Mesendoderm (in vitro differentiated cells): ENCODE results near the gene BATF3.
A peak's percentile ranks its signal among the peaks of the same experiment; 100 is the strongest.
"Not testable (repeated sequence)": the region's sequence is repeated elsewhere in the genome, so short reads cannot be mapped to it uniquely, and the experiment has no call there.

ENCODE experiments used
- DNase-seq: peaks from one replicate; pipeline ENCODE4 v3.0.0; 2013
- H2AK5ac ChIP-seq: 2 replicates; pipeline ENCODE4 v1.6.1; 2013; ENCODE audit warnings: low read length, inconsistent platforms
- H2BK120ac ChIP-seq: 2 replicates; pipeline ENCODE4 v1.6.1; 2013; ENCODE audit warnings: low read depth, mild to moderate bottlenecking, low read length, moderate library complexity, mixed read lengths
- H2BK15ac ChIP-seq: replicated peaks from 2 replicates; pipeline ENCODE4 v1.6.1; 2013; ENCODE audit warnings: low read depth, mild to moderate bottlenecking, moderate library complexity
- H2BK5ac ChIP-seq: 2 replicates; pipeline ENCODE4 v1.6.1; 2013; ENCODE audit warnings: low read length, inconsistent platforms
- H3K18ac ChIP-seq: 2 replicates; pipeline ENCODE4 v1.6.1; 2013; ENCODE audit warnings: mild to moderate bottlenecking, low read length, mixed read lengths
- H3K23ac ChIP-seq: one replicate; pipeline ENCODE4 v1.6.1; 2013; ENCODE audit warnings: low read length
- H3K27ac ChIP-seq: 2 replicates; pipeline ENCODE4 v1.5.1; 2013; ENCODE audit warnings: low read depth, mild to moderate bottlenecking, inconsistent platforms, low read length, moderate library complexity
- H3K27me3 ChIP-seq: 2 replicates; pipeline ENCODE4 v1.6.1; 2013; ENCODE audit warnings: low read length, control low read depth, mild to moderate bottlenecking, inconsistent platforms; ENCODE audit not compliant: insufficient read depth, poor library complexity
- H3K36me3 ChIP-seq: 2 replicates; pipeline ENCODE4 v1.6.1; 2013; ENCODE audit warnings: low read length, inconsistent platforms; ENCODE audit not compliant: control insufficient read depth, insufficient read depth
- H3K4ac ChIP-seq: one replicate; pipeline ENCODE4 v1.6.1; 2013; ENCODE audit warnings: low read depth, mild to moderate bottlenecking, low read length, moderate library complexity
- H3K4me1 ChIP-seq: 2 replicates; pipeline ENCODE4 v1.6.1; 2013; ENCODE audit warnings: low read depth, low read length, inconsistent platforms; ENCODE audit not compliant: control insufficient read depth
- H3K4me2 ChIP-seq: 2 replicates; pipeline ENCODE4 v1.6.1; 2013; ENCODE audit warnings: low read length
- H3K4me3 ChIP-seq: 2 replicates; pipeline ENCODE4 v1.5.1; 2013; ENCODE audit warnings: mild to moderate bottlenecking, low read length
- H3K56ac ChIP-seq: one replicate; pipeline ENCODE4 v1.6.1; 2013; ENCODE audit warnings: low read length
- H3K79me1 ChIP-seq: 2 replicates; pipeline ENCODE4 v1.6.1; 2013; ENCODE audit warnings: low read length, inconsistent platforms
- H3K79me2 ChIP-seq: 2 replicates; pipeline ENCODE4 v1.6.1; 2013; ENCODE audit warnings: mild to moderate bottlenecking, low read length; ENCODE audit not compliant: control insufficient read depth, insufficient read depth
- H3K9ac ChIP-seq: 2 replicates; pipeline ENCODE4 v1.6.1; 2013; ENCODE audit warnings: low read length, inconsistent platforms
- H4K5ac ChIP-seq: one replicate; pipeline ENCODE4 v1.6.1; 2013; ENCODE audit warnings: low read length
- H4K8ac ChIP-seq: one replicate; pipeline ENCODE4 v1.6.1; 2013; ENCODE audit warnings: low read depth, mild to moderate bottlenecking, control low read depth, low read length, moderate library complexity
- WGBS: extraction: QIAGEN DNeasy Blood & Tissue Kit; methylation state at CpG from one replicate; pipeline ENCODE4 v1.1.7; 2013; ENCODE audit warnings: low lambda C conversion rate, missing lambda C conversion rate; ENCODE audit not compliant: insufficient coverage; ENCODE audit errors: extremely low coverage; 5-methylcytosine and 5-hydroxymethylcytosine counted together

BATF3 gene

DNA sequence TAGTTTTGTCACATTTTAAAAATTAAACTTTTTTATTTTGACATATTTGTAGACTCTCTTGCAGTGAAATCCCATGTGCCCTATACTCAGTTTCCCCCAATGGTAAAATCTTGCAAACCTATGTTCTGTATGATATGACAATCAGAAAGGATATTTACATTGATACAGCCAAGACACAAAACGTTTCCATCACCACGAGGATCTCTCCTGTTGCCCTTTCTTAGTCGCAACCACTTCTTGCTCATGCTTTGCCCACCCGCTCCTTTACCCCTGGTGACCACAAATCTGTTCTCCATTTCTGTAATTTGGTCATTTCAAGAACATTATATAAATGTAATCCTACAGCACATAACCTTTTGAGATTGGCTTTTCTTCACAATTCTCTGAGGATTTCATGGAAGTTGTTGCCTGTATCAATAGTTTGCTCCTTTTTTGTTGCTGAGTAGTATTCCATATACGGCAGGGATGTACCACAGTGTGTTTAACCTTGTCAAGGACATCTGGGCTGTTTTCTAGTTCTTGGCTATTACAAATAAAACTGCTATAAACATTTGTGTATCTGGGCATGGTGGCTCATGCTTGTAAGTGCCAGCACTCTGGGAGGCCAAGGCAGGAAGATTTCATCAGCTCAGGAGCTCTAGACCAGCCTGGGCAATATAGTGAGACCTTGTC lies 14.0 kb upstream of the BATF3 start:
- no peak overlapping the region for H3K56ac ChIP-seq
- H3K4ac ChIP-seq = no peak overlapping the region
- no peak overlapping the region for H3K23ac ChIP-seq
- DNase-seq = no peak
- no peaks in the 10 kb centered on the region for H3K79me1 ChIP-seq
- H3K4me3 ChIP-seq = no peak overlapping the region
- H2AK5ac ChIP-seq = no peak overlapping the region
- H3K18ac ChIP-seq = no peak overlapping the region
- H4K8ac ChIP-seq = no peak overlapping the region
- H3K4me1 ChIP-seq = no peaks in the 10 kb centered on the region
- no peak overlapping the region for H3K4me2 ChIP-seq
- no peak overlapping the region for H2BK120ac ChIP-seq
- no peak overlapping the region for H4K5ac ChIP-seq
- no peak overlapping the region for H3K27ac ChIP-seq
- H3K79me2 ChIP-seq = no peaks in the 10 kb centered on the region
- no peak overlapping the region for H3K9ac ChIP-seq
- H2BK15ac ChIP-seq = no peak overlapping the region
- H3K36me3 ChIP-seq = no peaks in the 10 kb centered on the region
- H2BK5ac ChIP-seq = no peak overlapping the region
- WGBS = no CpG with 5 or more reads among the region's 5 CpGs
- H3K27me3 ChIP-seq = no peaks in the 10 kb centered on the region

DNA sequence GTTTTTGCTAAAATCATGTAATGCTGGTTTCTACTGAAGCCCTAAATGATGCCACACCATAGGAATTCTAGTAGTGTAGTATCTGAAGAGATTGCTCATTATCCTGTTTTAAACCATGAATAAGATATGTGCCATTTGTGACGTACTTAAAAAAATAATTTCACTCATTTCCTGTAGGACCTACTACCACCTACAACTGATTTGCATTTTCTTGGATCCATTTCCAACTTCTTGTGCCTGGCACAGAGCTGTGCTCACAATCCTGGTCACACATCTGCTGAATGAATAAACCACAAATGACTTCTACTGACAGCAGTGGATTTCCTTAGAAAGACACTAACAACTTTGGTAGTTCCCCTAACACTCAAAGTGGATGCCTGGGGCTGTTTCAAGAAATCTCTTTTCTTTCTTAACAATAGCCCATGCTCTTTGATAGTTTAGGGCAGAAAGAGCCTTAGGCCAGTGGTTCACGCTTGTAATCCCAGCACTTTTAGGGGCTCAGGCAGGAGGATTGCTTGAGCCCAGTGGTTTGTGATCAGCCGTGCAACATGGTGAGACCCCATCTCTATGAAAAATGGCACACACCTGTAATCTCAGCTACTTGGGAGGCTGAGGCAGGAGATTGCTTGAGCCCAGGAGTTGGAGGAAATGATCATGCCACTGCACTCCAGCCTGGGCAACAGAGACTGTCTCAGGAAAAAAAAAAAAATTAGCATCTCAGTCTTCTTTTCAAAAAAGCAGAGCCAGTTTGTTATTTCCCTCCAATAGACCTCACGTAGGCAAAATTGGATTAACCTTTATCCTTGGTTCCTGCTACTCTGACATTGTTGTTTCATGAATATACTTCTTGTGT lies 13.0 kb upstream of the BATF3 start:
- Histone ChIP-seq H3K27me3 (no peaks in the 10 kb centered on the region), H3K56ac (no peak overlapping the region), H2BK5ac (no peak overlapping the region), H2BK15ac (no peak overlapping the region), H3K79me1 (no peaks in the 10 kb centered on the region), H3K23ac (no peak overlapping the region), H4K8ac (no peak overlapping the region), H2BK120ac (no peak overlapping the region), H3K79me2 (no peaks in the 10 kb centered on the region), H3K4me2 (no peak overlapping the region), H3K4me1 (no peaks in the 10 kb centered on the region), H3K27ac (no peak overlapping the region), H3K4me3 (no peak overlapping the region), H3K9ac (no peak overlapping the region), H4K5ac (no peak overlapping the region), H3K18ac (no peak overlapping the region), H3K4ac (no peak overlapping the region), H3K36me3 (no peaks in the 10 kb centered on the region), H2AK5ac (no peak overlapping the region)
- no CpG with 5 or more reads among the region's 4 CpGs for WGBS
- DNase-seq = peak; percentile 49

DNA sequence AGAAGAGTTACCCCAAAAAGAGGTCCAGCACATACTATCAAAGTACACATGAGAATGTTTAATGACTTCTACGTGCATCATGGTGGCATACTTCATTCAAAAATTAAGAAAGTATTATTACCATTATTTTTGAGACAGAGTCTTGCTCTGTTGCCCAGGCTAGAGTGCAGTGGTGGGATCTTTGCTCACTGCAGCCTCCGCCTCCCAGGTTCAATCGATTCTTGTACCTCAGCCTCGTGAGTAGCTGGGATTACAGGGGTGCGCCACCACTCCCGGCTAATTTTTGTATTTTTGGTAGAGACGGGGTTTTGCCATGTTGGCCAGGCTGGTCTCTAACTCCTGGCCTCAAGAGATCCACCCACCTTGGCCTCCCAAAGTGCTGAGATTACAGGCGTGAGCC lies 12.3 kb upstream of the BATF3 start:
- H2BK5ac ChIP-seq, H3K36me3 ChIP-seq, H3K9ac ChIP-seq, H2AK5ac ChIP-seq, H3K79me2 ChIP-seq, H3K27ac ChIP-seq, H3K56ac ChIP-seq, H3K4me2 ChIP-seq, H3K4ac ChIP-seq, H3K4me3 ChIP-seq, H2BK120ac ChIP-seq, H3K79me1 ChIP-seq, H4K8ac ChIP-seq, H3K4me1 ChIP-seq, H3K27me3 ChIP-seq, DNase-seq, H3K23ac ChIP-seq, H3K18ac ChIP-seq, H2BK15ac ChIP-seq, H4K5ac ChIP-seq: not testable (repeated sequence)
- no CpG with 5 or more reads among the region's 8 CpGs for WGBS

DNA sequence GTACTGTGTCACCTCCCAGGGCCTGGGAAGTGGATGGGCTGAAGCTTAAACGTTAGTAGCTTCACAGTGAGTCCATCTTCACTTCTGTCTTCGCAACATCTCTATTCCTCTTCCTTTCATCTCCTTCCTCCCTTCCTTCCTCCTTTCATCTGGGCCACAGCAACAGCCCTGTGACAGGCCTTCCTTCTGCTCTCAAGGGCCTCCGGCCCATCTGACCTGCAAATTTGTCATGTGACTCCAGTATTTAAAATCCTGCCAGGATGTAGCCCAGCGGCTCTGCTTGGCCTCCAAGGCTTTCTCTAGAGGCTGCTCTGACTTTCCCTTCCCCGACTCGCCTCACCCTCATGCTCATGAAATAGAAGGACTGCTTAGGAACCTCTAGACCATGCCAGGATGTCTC lies 10.9 kb upstream of the BATF3 start:
- Histone ChIP-seq H4K5ac (no peak overlapping the region), H3K4me1 (no peaks in the 10 kb centered on the region), H2AK5ac (no peak overlapping the region), H3K79me1 (no peaks in the 10 kb centered on the region), H3K56ac (no peak overlapping the region), H3K27ac (no peak overlapping the region), H3K79me2 (no peaks in the 10 kb centered on the region), H2BK120ac (no peak overlapping the region), H3K23ac (no peak overlapping the region), H2BK15ac (no peak overlapping the region), H3K36me3 (no peaks in the 10 kb centered on the region), H3K18ac (no peak overlapping the region), H3K4me2 (no peak overlapping the region), H2BK5ac (no peak overlapping the region), H3K9ac (no peak overlapping the region), H3K4me3 (no peak overlapping the region), H4K8ac (no peak overlapping the region), H3K27me3 (no peaks in the 10 kb centered on the region), H3K4ac (no peak overlapping the region)
- no peak for DNase-seq
- no CpG with 5 or more reads among the region's 6 CpGs for whole genome bisulfite sequencing

DNA sequence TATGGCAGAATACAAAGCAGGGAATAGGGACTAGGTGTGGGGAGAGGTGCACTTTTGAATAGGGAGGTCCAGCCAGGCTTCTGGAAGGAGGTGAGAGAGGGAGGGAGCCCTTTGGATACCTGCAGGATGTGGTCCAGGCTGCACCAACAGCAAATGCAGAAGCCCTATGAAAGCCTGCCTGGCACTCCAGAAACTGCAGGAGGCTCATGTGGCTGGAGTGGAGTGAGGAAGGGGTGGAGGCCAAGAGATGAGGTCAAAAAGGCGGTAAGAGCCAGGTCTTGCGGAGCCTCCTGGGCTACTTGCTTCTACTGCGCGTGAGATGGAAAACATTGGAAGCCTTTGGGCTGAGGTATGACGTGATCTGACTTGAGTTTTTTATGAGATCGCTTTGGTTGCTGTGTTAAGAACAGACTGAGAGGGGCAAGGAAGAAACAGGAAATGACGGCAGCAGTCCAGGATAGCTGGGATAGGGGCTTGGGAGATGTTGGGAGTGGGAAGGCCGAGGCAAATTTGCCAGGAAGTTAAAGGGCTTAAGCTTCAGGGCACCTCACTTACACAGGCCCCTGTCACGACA lies 4.4 kb upstream of the BATF3 start:
- H3K27ac ChIP-seq = no peak overlapping the region
- H3K56ac ChIP-seq = no peak overlapping the region
- no peak overlapping the region for H3K4me2 ChIP-seq
- H3K18ac ChIP-seq = no peak overlapping the region
- no peak overlapping the region for H3K23ac ChIP-seq
- no peak overlapping the region for H2BK5ac ChIP-seq
- no peak overlapping the region for H4K5ac ChIP-seq
- H3K79me1 ChIP-seq = no peaks in the 10 kb centered on the region
- no peak overlapping the region for H3K9ac ChIP-seq
- no peaks in the 10 kb centered on the region for H3K79me2 ChIP-seq
- no peak overlapping the region for H2BK120ac ChIP-seq
- peaks cover 12% of the 10 kb centered on the region for H3K27me3 ChIP-seq
- no peak for DNase-seq
- no CpG with 5 or more reads among the region's 9 CpGs for WGBS
- no peaks in the 10 kb centered on the region for H3K4me1 ChIP-seq
- no peaks in the 10 kb centered on the region for H3K36me3 ChIP-seq
- no peak overlapping the region for H2AK5ac ChIP-seq
- H3K4me3 ChIP-seq = no peak overlapping the region
- H3K4ac ChIP-seq = no peak overlapping the region
- H4K8ac ChIP-seq = no peak overlapping the region
- no peak overlapping the region for H2BK15ac ChIP-seq
